ENCODE measurements around the gene SNX27. TPM values are rescaled to one million over a fixed set of nuclear protein-coding genes. Genes with fewer than 3 reads are reported as not detected.

SNX27 gene
- polyA plus RNA-seq, 3 donors: 40.1 to 57.1 (median 47.6) TPM

- H3K4me1 Mint-ChIP-seq: peaks cover 3% of the 10 kb centered on the region
- intact Hi-C loops (cut with micrococcal nuclease): no loop called here
- Histone ChIP-seq H3K4me3 (replicated peaks in 1 of 3; ENCODE audit: low read depth in 2 of 3, low read length in 3 of 3) (no peak overlapping the region), H4K20me1 (ENCODE audit: insufficient read depth, low read length) (no peaks in the 10 kb centered on the region), H3K4me1 (ENCODE audit: control insufficient read depth in 1 of 2, insufficient read depth in 2 of 2, low read length in 2 of 2) (no peaks in the 10 kb centered on the region), H3K79me2 (ENCODE audit: insufficient read depth, low read length) (no peaks in the 10 kb centered on the region), H3K36me3 (replicated peaks in 1 of 2; ENCODE audit: control insufficient read depth in 1 of 2, insufficient read depth in 2 of 2, low read length in 2 of 2) (no peaks in the 10 kb centered on the region), H3K4me2 (replicated peaks; ENCODE audit: extremely low read depth, low read length, poor library complexity, severe bottlenecking) (no peak overlapping the region), H3K27ac (ENCODE audit: low read depth in 1 of 2, low read length in 2 of 2) (no peak overlapping the region), H3K27me3 (ENCODE audit: control insufficient read depth in 2 of 2, insufficient read depth in 2 of 2, low read length in 2 of 2) (no peaks in the 10 kb centered on the region), H2AFZ (ENCODE audit: insufficient read depth, low read depth, low read length, poor library complexity, severe bottlenecking) (no peak overlapping the region), H3K9ac (ENCODE audit: insufficient read depth, low read length, poor library complexity, severe bottlenecking) (no peak overlapping the region), H3K9me3 (replicated peaks in 1 of 2; ENCODE audit: control insufficient read depth in 1 of 2, insufficient read depth in 1 of 2, low read length in 2 of 2) (no peaks in the 10 kb centered on the region)
- no peak overlapping the region for H3K4me3 Mint-ChIP-seq
- H3K9me3 Mint-ChIP-seq: no peaks in the 10 kb centered on the region
- no peak for TF ChIP-seq CTCF (IDR thresholded peaks at IDR 0.05)
- 91% methylated on average over 5 of the region's 5 CpGs for WGBS (ENCODE audit: insufficient coverage)
- peaks cover 3 to 5% of the 10 kb centered on the region in 2 donors for H3K36me3 Mint-ChIP-seq
- no peak for DNase-seq
- no peak overlapping the region for H3K27ac Mint-ChIP-seq
- peaks cover 4 to 9% (median 5%) of the 10 kb centered on the region in 3 donors for H3K27me3 Mint-ChIP-seq (ENCODE audit: low read depth in 3 of 3)
Measured at GRCh38 chr1:151581451-151581850, 30.4 kb upstream of the SNX27 start.

- no peak overlapping the region for H3K4me2 ChIP-seq (replicated peaks; ENCODE audit: extremely low read depth, low read length, poor library complexity, severe bottlenecking)
- Mint-ChIP-seq H3K27ac (no peak overlapping the region), H3K4me3 (no peak overlapping the region), H3K27me3 (ENCODE audit: low read depth in 3 of 3) (peaks cover 2 to 9% (median 5%) of the 10 kb centered on the region in 3 donors), H3K36me3 (peaks cover 3 to 5% of the 10 kb centered on the region in 2 donors), H3K9me3 (no peaks in the 10 kb centered on the region), H3K4me1 (peaks cover 3% of the 10 kb centered on the region)
- H3K79me2 ChIP-seq (ENCODE audit: insufficient read depth, low read length): no peaks in the 10 kb centered on the region
- H3K27me3 ChIP-seq (ENCODE audit: control insufficient read depth in 2 of 2, insufficient read depth in 2 of 2, low read length in 2 of 2): no peaks in the 10 kb centered on the region
- intact Hi-C loops (cut with micrococcal nuclease): no loop called here
- no peaks in the 10 kb centered on the region for H3K36me3 ChIP-seq (replicated peaks in 1 of 2; ENCODE audit: control insufficient read depth in 1 of 2, insufficient read depth in 2 of 2, low read length in 2 of 2)
- no peaks in the 10 kb centered on the region for H4K20me1 ChIP-seq (ENCODE audit: insufficient read depth, low read length)
- WGBS (ENCODE audit: insufficient coverage): 100% methylated on average over 1 of the region's 1 CpG
- no peak for TF ChIP-seq CTCF (IDR thresholded peaks at IDR 0.05)
- no peak overlapping the region for H3K9ac ChIP-seq (ENCODE audit: insufficient read depth, low read length, poor library complexity, severe bottlenecking)
- no peaks in the 10 kb centered on the region for H3K9me3 ChIP-seq (replicated peaks in 1 of 2; ENCODE audit: control insufficient read depth in 1 of 2, insufficient read depth in 1 of 2, low read length in 2 of 2)
- H3K27ac ChIP-seq (ENCODE audit: low read depth in 1 of 2, low read length in 2 of 2): no peak overlapping the region
- no peak overlapping the region for H3K4me3 ChIP-seq (replicated peaks in 1 of 3; ENCODE audit: low read depth in 2 of 3, low read length in 3 of 3)
- DNase-seq: no peak
- H2AFZ ChIP-seq (ENCODE audit: insufficient read depth, low read depth, low read length, poor library complexity, severe bottlenecking): no peak overlapping the region
- H3K4me1 ChIP-seq (ENCODE audit: control insufficient read depth in 1 of 2, insufficient read depth in 2 of 2, low read length in 2 of 2): no peaks in the 10 kb centered on the region
Measured at GRCh38 chr1:151581921-151582320, 29.9 kb upstream of the SNX27 start.
